ENCODE data around the gene ABCG5. TPM values are rescaled to one million over a fixed set of nuclear protein-coding genes. Genes with fewer than 3 reads are reported as not detected.

ABCG5 gene
- total and polyA plus RNA-seq, 2 experiments from 2014 or later = 0.08 TPM; not detected in 1

DNA sequence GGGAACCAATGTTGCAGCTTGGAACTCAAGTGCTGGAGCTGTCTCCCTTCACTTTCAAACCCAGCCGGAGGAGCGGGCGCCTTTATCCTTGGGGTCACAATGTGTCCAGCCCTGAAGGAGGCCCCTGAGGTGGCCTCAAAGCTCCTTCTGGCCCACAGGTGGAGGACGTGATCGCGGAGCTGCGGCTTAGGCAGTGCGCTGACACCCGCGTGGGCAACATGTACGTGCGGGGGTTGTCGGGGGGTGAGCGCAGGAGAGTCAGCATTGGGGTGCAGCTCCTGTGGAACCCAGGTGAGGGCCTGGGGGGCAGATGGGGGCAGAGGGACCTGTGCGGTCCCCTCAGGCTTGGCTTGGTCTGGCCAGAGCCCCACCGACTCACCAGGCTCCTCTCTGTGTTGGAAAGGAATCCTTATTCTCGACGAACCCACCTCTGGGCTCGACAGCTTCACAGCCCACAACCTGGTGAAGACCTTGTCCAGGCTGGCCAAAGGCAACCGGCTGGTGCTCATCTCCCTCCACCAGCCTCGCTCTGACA, 13.6 kb upstream of the ABCG5 start:
- DNase-seq (ENCODE audit: low spot score) (no peak), ATAC-seq (no peak)
- Mint-ChIP-seq H3K27me3 (ENCODE audit: insufficient read depth, low read depth, poor library complexity) (peaks cover 8% of the 10 kb centered on the region), H3K27ac (no peak overlapping the region), H3K4me3 (no peak overlapping the region), H3K9me3 (no peaks in the 10 kb centered on the region), H3K36me3 (ENCODE audit: low read depth) (no peaks in the 10 kb centered on the region), H3K4me1 (no peaks in the 10 kb centered on the region)
- Histone ChIP-seq H3K79me2 (replicated peaks; ENCODE audit: insufficient read depth) (no peaks in the 10 kb centered on the region), H3K4me2 (no peak overlapping the region), H4K20me1 (replicated peaks; ENCODE audit: insufficient read depth) (no peaks in the 10 kb centered on the region), H3K27me3 (ENCODE audit: insufficient read depth) (peaks cover 12% of the 10 kb centered on the region; the same call in 1 of the 2 replicates), H3K9me2 (ENCODE audit: insufficient read depth) (no peaks in the 10 kb centered on the region), H3K36me3 (ENCODE audit: insufficient read depth) (no peaks in the 10 kb centered on the region), H3F3A (replicated peaks; ENCODE audit: low read depth) (no peaks in the 10 kb centered on the region), H2AFZ (no peak overlapping the region), H3K4me3 (no peak overlapping the region), H3K27ac (ENCODE audit: low read depth) (no peak overlapping the region), H3K4me1 (ENCODE audit: insufficient read depth) (no peaks in the 10 kb centered on the region)
- TF ChIP-seq, protein P1, sequence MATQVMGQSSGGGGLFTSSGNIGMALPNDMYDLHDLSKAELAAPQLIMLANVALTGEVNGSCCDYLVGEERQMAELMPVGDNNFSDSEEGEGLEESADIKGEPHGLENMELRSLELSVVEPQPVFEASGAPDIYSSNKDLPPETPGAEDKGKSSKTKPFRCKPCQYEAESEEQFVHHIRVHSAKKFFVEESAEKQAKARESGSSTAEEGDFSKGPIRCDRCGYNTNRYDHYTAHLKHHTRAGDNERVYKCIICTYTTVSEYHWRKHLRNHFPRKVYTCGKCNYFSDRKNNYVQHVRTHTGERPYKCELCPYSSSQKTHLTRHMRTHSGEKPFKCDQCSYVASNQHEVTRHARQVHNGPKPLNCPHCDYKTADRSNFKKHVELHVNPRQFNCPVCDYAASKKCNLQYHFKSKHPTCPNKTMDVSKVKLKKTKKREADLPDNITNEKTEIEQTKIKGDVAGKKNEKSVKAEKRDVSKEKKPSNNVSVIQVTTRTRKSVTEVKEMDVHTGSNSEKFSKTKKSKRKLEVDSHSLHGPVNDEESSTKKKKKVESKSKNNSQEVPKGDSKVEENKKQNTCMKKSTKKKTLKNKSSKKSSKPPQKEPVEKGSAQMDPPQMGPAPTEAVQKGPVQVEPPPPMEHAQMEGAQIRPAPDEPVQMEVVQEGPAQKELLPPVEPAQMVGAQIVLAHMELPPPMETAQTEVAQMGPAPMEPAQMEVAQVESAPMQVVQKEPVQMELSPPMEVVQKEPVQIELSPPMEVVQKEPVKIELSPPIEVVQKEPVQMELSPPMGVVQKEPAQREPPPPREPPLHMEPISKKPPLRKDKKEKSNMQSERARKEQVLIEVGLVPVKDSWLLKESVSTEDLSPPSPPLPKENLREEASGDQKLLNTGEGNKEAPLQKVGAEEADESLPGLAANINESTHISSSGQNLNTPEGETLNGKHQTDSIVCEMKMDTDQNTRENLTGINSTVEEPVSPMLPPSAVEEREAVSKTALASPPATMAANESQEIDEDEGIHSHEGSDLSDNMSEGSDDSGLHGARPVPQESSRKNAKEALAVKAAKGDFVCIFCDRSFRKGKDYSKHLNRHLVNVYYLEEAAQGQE (IDR thresholded peaks at IDR 0.05; ENCODE audit: unreplicated experiment) = no peak
- TF ChIP-seq ZNF331 (CRISPR knock-in tag; IDR thresholded peaks at IDR 0.05; ENCODE audit: low read depth) (no peak), CREB1 (CRISPR knock-in tag; IDR thresholded peaks at IDR 0.05; ENCODE audit: low read depth) (no peak), JUNB (IDR thresholded peaks at IDR 0.05; ENCODE audit: unreplicated experiment) (no peak), STAT1 (IDR thresholded peaks at IDR 0.05; ENCODE audit: unreplicated experiment) (no peak), ZNF114 (CRISPR knock-in tag; IDR thresholded peaks at IDR 0.05) (no peak), NANOG (IDR thresholded peaks at IDR 0.05; ENCODE audit: borderline replicate concordance) (no peak), EZH2phosphoT487 (IDR thresholded peaks at IDR 0.05; ENCODE audit: unreplicated experiment) (no peak), EZH2 (IDR thresholded peaks at IDR 0.05; ENCODE audit: low read depth, unreplicated experiment) (no peak), POLR2AphosphoS5 (IDR thresholded peaks at IDR 0.05; ENCODE audit: low read depth) (no peak)
- TF ChIP-seq, protein P2, sequence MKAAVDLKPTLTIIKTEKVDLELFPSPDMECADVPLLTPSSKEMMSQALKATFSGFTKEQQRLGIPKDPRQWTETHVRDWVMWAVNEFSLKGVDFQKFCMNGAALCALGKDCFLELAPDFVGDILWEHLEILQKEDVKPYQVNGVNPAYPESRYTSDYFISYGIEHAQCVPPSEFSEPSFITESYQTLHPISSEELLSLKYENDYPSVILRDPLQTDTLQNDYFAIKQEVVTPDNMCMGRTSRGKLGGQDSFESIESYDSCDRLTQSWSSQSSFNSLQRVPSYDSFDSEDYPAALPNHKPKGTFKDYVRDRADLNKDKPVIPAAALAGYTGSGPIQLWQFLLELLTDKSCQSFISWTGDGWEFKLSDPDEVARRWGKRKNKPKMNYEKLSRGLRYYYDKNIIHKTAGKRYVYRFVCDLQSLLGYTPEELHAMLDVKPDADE (IDR thresholded peaks at IDR 0.05) = no peak
- TF ChIP-seq, protein P3, sequence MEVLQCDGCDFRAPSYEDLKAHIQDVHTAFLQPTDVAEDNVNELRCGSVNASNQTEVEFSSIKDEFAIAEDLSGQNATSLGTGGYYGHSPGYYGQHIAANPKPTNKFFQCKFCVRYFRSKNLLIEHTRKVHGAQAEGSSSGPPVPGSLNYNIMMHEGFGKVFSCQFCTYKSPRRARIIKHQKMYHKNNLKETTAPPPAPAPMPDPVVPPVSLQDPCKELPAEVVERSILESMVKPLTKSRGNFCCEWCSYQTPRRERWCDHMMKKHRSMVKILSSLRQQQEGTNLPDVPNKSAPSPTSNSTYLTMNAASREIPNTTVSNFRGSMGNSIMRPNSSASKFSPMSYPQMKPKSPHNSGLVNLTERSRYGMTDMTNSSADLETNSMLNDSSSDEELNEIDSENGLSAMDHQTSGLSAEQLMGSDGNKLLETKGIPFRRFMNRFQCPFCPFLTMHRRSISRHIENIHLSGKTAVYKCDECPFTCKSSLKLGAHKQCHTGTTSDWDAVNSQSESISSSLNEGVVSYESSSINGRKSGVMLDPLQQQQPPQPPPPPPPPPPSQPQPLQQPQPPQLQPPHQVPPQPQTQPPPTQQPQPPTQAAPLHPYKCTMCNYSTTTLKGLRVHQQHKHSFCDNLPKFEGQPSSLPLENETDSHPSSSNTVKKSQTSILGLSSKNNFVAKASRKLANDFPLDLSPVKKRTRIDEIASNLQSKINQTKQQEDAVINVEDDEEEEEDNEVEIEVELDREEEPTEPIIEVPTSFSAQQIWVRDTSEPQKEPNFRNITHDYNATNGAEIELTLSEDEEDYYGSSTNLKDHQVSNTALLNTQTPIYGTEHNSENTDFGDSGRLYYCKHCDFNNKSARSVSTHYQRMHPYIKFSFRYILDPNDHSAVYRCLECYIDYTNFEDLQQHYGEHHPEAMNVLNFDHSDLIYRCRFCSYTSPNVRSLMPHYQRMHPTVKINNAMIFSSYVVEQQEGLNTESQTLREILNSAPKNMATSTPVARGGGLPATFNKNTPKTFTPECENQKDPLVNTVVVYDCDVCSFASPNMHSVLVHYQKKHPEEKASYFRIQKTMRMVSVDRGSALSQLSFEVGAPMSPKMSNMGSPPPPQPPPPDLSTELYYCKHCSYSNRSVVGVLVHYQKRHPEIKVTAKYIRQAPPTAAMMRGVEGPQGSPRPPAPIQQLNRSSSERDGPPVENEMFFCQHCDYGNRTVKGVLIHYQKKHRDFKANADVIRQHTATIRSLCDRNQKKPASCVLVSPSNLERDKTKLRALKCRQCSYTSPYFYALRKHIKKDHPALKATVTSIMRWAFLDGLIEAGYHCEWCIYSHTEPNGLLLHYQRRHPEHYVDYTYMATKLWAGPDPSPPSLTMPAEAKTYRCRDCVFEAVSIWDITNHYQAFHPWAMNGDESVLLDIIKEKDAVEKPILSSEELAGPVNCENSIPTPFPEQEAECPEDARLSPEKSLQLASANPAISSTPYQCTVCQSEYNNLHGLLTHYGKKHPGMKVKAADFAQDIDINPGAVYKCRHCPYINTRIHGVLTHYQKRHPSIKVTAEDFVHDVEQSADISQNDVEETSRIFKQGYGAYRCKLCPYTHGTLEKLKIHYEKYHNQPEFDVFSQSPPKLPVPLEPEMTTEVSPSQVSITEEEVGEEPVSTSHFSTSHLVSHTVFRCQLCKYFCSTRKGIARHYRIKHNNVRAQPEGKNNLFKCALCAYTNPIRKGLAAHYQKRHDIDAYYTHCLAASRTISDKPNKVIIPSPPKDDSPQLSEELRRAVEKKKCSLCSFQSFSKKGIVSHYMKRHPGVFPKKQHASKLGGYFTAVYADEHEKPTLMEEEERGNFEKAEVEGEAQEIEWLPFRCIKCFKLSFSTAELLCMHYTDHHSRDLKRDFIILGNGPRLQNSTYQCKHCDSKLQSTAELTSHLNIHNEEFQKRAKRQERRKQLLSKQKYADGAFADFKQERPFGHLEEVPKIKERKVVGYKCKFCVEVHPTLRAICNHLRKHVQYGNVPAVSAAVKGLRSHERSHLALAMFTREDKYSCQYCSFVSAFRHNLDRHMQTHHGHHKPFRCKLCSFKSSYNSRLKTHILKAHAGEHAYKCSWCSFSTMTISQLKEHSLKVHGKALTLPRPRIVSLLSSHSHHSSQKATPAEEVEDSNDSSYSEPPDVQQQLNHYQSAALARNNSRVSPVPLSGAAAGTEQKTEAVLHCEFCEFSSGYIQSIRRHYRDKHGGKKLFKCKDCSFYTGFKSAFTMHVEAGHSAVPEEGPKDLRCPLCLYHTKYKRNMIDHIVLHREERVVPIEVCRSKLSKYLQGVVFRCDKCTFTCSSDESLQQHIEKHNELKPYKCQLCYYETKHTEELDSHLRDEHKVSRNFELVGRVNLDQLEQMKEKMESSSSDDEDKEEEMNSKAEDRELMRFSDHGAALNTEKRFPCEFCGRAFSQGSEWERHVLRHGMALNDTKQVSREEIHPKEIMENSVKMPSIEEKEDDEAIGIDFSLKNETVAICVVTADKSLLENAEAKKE (CRISPR knock-in tag; IDR thresholded peaks at IDR 0.05) = no peak
- TF ChIP-seq, protein P4, sequence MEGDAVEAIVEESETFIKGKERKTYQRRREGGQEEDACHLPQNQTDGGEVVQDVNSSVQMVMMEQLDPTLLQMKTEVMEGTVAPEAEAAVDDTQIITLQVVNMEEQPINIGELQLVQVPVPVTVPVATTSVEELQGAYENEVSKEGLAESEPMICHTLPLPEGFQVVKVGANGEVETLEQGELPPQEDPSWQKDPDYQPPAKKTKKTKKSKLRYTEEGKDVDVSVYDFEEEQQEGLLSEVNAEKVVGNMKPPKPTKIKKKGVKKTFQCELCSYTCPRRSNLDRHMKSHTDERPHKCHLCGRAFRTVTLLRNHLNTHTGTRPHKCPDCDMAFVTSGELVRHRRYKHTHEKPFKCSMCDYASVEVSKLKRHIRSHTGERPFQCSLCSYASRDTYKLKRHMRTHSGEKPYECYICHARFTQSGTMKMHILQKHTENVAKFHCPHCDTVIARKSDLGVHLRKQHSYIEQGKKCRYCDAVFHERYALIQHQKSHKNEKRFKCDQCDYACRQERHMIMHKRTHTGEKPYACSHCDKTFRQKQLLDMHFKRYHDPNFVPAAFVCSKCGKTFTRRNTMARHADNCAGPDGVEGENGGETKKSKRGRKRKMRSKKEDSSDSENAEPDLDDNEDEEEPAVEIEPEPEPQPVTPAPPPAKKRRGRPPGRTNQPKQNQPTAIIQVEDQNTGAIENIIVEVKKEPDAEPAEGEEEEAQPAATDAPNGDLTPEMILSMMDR (conservative IDR thresholded peaks at IDR 0.05; ENCODE audit: low read depth in 2 of 2) = no peak
